Superior temporal gyrus (tissue), 1 donor: ENCODE measurements around the gene VASP.

Experiments used
- DNase-seq: peaks from one replicate; pipeline ENCODE4 v3.0.0-alpha.2; 2016; ENCODE audit errors: extremely low spot score

The VASP gene

DNA sequence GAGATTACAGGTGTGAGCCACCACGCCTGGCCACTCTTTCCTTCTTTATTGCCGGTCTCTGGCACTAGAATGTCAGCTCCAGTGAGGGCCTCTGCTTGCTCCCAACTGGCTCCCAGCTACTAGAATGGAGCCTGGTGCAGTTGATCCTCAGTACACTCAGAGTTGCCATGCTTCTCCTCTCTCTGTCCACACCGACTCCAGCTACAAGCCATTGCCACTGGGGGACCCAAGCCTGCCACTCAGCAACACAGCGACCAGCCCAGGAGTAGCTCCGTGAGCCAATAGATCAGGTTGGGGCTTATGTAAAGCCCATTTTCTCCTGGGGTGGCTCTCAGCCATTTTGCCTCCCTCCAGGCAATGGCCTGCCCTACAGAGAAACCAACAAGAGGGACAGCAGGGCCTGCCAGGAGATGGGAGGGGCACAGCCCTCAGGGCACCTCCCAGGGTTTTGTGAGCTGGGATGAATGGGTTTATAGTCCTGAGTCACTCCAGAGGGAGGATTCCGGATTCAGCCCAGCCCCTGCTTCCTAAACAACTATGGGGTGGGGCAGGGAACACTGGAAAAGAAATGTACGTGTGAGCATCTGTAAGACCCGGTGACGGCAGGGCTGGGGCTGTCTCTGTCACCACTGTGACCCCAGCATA, 40.8 kb downstream of the VASP start:
- DNase-seq, result no peak

DNA sequence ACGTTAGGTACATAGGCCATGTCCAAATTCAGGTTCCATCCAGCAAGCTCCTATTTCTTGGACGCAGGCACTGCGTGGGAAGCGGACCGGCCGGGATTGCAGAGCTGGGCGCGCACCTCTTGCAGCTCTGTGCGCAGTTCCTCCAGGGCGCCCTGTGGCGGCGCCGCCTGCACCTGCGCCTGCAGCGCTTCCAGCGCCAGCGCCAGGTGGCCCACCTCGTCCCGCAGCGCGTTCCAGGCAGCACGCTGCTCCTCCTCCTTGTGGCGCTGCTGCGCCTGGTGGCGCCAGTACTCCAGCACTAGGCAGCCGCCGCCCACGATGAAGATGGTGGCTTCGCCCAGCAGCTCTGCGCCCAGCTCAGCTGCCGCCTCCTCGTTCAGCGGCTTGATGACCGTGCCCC, 46.2 kb downstream of the VASP start:
- no peak for DNase-seq

- no peak for DNase-seq
These were observed 47.2 kb downstream of the VASP start for GRCh38 chr19:45554481-45554880.

GRCh38 chr19:45556835-45557234, 49.6 kb downstream of the VASP start:
- DNase-seq, result no peak

GRCh38 chr19:45558399-45558878, 51.2 kb downstream of the VASP start:
- DNase-seq, result peak; percentile 58

- DNase-seq, result no peak
These were observed 52.8 kb downstream of the VASP start for GRCh38 chr19:45560038-45560437.

GRCh38 chr19:45560686-45561085, 53.4 kb downstream of the VASP start:
- DNase-seq, result no peak

DNA sequence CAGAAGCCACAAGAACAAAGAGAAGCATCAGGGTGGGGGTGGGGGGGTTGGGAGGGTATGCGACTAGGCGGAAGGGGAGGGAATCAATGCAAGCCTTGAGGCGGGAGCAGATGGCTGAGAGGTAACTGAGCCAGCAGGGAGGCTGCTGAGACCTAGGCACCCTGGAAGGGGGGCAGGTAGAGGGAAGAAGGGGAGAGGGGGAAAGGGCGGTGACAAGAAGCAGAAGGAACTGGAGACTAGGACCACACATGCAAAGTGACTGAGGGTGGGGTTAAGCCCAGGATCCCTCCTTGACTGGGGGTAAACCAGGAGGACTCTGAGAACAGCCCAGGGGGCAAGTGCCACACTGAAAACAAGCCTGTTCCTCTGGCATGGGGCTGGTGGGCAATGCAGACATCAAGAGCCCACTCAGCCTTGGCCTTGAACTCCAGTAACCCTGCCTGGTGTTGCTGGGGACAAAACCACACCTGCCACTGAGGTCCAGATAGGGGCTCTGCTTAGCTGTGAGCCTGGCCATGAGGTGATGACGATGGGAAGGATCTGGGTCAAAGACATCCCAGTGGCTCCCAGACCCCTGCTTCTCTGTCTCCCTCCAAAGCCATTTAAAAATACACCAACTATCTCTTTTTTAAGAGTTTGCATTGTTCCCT, 57.0 kb downstream of the VASP start:
- no peak for DNase-seq

GRCh38 chr19:45567609-45568008, 60.3 kb downstream of the VASP start:
- DNase-seq, result no peak

- DNase-seq, result no peak
These were observed 61.5 kb downstream of the VASP start for GRCh38 chr19:45568732-45569131.

DNA sequence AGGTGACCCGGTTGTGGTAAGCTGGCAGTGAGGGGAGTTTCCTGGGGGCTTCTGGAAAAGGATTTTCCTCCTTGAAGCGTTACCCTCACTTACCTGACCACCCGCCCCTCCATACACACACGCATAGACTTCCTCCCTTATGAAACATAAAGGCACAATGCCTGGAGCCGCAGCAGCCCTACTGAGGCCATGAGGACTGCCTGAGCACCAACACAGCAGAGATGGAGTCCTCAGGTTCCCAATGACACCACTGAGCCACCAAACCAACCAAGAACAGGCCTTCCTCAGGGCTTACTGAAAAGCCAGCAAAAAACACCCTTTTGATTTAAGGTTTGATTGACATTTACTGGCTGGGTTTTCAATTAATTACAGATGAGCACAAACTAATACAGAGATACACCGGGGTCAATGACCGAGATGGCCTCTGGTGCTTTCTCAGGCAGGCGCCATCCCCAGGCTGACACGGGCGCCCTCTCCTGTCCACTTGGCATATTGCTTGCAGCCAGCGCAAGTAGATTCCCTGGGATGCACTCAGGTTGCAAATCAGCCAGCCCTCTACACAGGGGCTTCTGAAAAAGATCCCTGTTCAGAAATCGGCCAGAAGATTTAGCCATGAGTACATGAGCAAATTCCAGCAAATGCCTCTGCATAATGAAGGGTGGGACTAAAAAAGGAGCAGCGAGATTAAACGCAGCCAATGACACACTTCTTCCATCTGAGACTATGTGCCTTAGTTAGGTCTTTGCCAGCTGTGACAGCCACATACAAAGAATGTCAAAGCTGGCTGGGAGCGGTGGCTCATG, 62.5 kb downstream of the VASP start:
- DNase-seq, result peak; percentile 34

GRCh38 chr19:45571457-45572220, 64.4 kb downstream of the VASP start:
- no peak for DNase-seq

DNA sequence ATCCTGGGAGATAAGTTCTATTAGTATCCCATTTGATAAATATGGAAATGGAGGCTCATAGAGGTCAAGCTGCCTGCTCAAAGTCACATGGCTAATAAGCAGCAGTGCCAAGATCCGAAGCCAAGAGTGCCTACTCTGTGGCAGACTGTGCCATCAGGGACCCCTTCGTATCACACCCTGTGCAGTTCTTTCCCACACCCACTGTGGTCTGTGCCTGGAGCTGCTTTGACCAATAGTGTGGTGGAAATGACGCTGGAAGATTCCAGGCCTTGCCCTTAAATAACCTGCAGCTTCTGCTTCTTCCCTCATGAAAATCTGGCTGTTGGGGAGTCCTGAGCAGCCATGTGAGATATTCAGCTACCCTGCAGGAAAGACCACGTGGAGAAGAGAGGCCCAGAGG, 67.2 kb downstream of the VASP start:
- DNase-seq, result no peak

GRCh38 chr19:45575216-45575615, 67.9 kb downstream of the VASP start:
- no peak for DNase-seq
